B cell (primary cell): ENCODE measurements around the gene ASB11.

Experiments
- CTCF ChIP-seq: fragments of 200-600 bp; IDR thresholded peaks from one replicate; pipeline ENCODE4 v1.8.0; 2022; ENCODE audit warnings: antibody characterized with exemption, mild to moderate bottlenecking
- EZH2 ChIP-seq: IDR thresholded peaks from 2 replicates; pipeline ENCODE4 v1.6.1; 2012; ENCODE audit warnings: borderline replicate concordance, low read depth, mild to moderate bottlenecking, moderate library complexity, low read length; ENCODE audit not compliant: insufficient read depth, poor library complexity, severe bottlenecking

- TF ChIP-seq CTCF = no peak
- TF ChIP-seq EZH2 = no peak
Measured at GRCh38 chrX:15254852-15255251, 60.6 kb downstream of the ASB11 start.
